HepG2 (cell line): ENCODE results near the gene AMHR2. TPM values are rescaled to one million over a fixed set of nuclear protein-coding genes. Genes with fewer than 3 reads are reported as not detected.

Experiments used
- ATAC-seq: fragments of 200-7000 bp; cut with Tn5 transposase; 3 replicates; pipeline ENCODE4 v1.9.1; 2020; ENCODE audit warnings: mild to moderate bottlenecking, moderate library complexity
- BruUV-seq: library from RNA; stranded (reverse); fragments of 400-500 nt; replicated peaks from 2 replicates; lab custom pipeline; 2021; lab: Mats Ljungman, UMichigan
- CTCF ChIA-PET: fragments of 300-600 bp; formaldehyde crosslinking; extraction: SDS; loops from one replicate; lab custom pipeline; 2021; ENCODE audit warnings: low total read pairs, inconsistent platforms, low intra/inter-chr PET ratio; lab: Yijun Ruan, JAX
- POLR2A ChIA-PET: fragments of 350-600 bp; sonication (Branson Sonifier 250); formaldehyde crosslinking; loops from one replicate; lab custom pipeline; 2020; ENCODE audit warnings: antibody characterized with exemption, inconsistent platforms; lab: Yijun Ruan, JAX
- DNase-seq: peaks from one replicate; pipeline ENCODE4 v3.0.0-alpha.2; 2015; ENCODE audit warnings: low spot score
- FAIRE-seq: peaks from 3 replicates; lab custom pipeline; 2011; peaks lifted over from hg19 to GRCh38; lab: Jason Lieb, UNC
- H2AFZ ChIP-seq: one replicate; pipeline ENCODE4 v1.6.1; 2011; ENCODE audit warnings: low read length, inconsistent platforms
- H3K27ac ChIP-seq: fragments of 300-600 bp; 3 replicates; pipeline ENCODE4 v1.8.0; 2011; ENCODE audit warnings: mixed run types, mild to moderate bottlenecking, mixed read lengths, low read length, inconsistent platforms; ENCODE audit not compliant: insufficient read depth; ENCODE audit errors: extremely low read length
- H3K27me3 ChIP-seq, 2 experiments: fragments of 200-600 bp in 1 of 2; 2 replicates in 1 of 2; 3 replicates in 1 of 2; pipeline versions ENCODE4 v1.6.0 to v1.8.0; 2011; ENCODE audit warnings: low read length in 2 of 2, mild to moderate bottlenecking in 2 of 2, moderate library complexity in 2 of 2, inconsistent platforms in 1 of 2; ENCODE audit not compliant: insufficient read depth in 2 of 2, control insufficient read depth in 1 of 2
- H3K36me3 ChIP-seq, 2 experiments: fragments of 200-600 bp in 1 of 2; replicated peaks in 1 of 2; 2 replicates in 1 of 2; 3 replicates in 1 of 2; pipeline versions ENCODE4 v1.5.1 to v1.8.0; 2011; ENCODE audit warnings: low read length in 2 of 2, inconsistent platforms in 1 of 2; ENCODE audit not compliant: insufficient read depth in 2 of 2, control insufficient read depth in 1 of 2
- H3K4me1 ChIP-seq: 2 replicates; pipeline ENCODE4 v1.5.1; 2012; ENCODE audit warnings: low read length, inconsistent platforms; ENCODE audit not compliant: insufficient read depth
- H3K4me2 ChIP-seq: 2 replicates; pipeline ENCODE4 v1.6.0; 2011; ENCODE audit warnings: low read depth, low read length, inconsistent platforms
- H3K4me3 ChIP-seq, 3 experiments: fragments of 200-600 bp in 1 of 3; sonication (generic), shearing (Covaris generic) in 1 of 3; replicated peaks in 1 of 3; 2 replicates each; pipeline ENCODE4 v1.5.1; 2011 to 2016; ENCODE audit warnings: low read length in 3 of 3, inconsistent platforms in 2 of 3, low read depth in 2 of 3, mild to moderate bottlenecking in 2 of 3, control low read depth in 1 of 3, mixed read lengths in 1 of 3; ENCODE audit not compliant: insufficient read depth in 1 of 3
- H3K79me2 ChIP-seq: one replicate; pipeline ENCODE4 v1.6.1; 2011; ENCODE audit warnings: low read length, inconsistent platforms; ENCODE audit not compliant: insufficient read depth
- H3K9ac ChIP-seq: 2 replicates; pipeline ENCODE4 v1.6.0; 2011; ENCODE audit warnings: mild to moderate bottlenecking, low read depth, low read length, inconsistent platforms; ENCODE audit not compliant: insufficient read depth
- H3K9me3 ChIP-seq: 2 replicates; pipeline ENCODE4 v1.5.1; 2012; ENCODE audit warnings: mild to moderate bottlenecking, low read length
- H4K20me1 ChIP-seq: 2 replicates; pipeline ENCODE4 v1.6.0; 2011; ENCODE audit warnings: inconsistent platforms, mild to moderate bottlenecking, low read length, moderate library complexity; ENCODE audit not compliant: insufficient read depth
- MXD1 ChIP-seq: sonication (generic); formaldehyde crosslinking; IDR thresholded peaks from 2 replicates; pipeline ENCODE4 v1.4.0; 2020; ENCODE audit warnings: mild to moderate bottlenecking, missing genetic modification reagents
- NPAS2 ChIP-seq: sonication (generic); formaldehyde crosslinking; IDR thresholded peaks from 2 replicates; pipeline ENCODE4 v1.8.0; 2022; ENCODE audit warnings: mild to moderate bottlenecking, missing genetic modification reagents, borderline replicate concordance
- PLRG1 ChIP-seq: fragments of 450-650 bp; conservative IDR thresholded peaks from 2 replicates; pipeline ENCODE4 v1.6.1; 2016
- POLR2A ChIP-seq, 2 experiments: IDR thresholded peaks; 2 replicates each; pipeline ENCODE4 v1.6.1; 2011; ENCODE audit warnings: low read depth in 2 of 2, low read length in 2 of 2, mild to moderate bottlenecking in 1 of 2, moderate library complexity in 1 of 2; ENCODE audit not compliant: insufficient read depth in 1 of 2
- RBFOX2 ChIP-seq: fragments of 200-400 bp; formaldehyde crosslinking; IDR thresholded peaks from 2 replicates; pipeline ENCODE4 v1.6.1; 2017; ENCODE audit warnings: low read depth, mild to moderate bottlenecking, low read length
- RBM22 ChIP-seq: fragments of 200-400 bp; formaldehyde crosslinking; optimal IDR thresholded peaks from 2 replicates; pipeline ENCODE3; 2017; ENCODE audit warnings: mild to moderate bottlenecking, low read length, moderate library complexity
- REL ChIP-seq: sonication (generic); formaldehyde crosslinking; conservative IDR thresholded peaks from 2 replicates; pipeline ENCODE4 v1.8.0; 2022; ENCODE audit warnings: mild to moderate bottlenecking, missing genetic modification reagents, moderate library complexity
- RERE ChIP-seq: IDR thresholded peaks from 2 replicates; pipeline ENCODE4 v1.6.1; 2016; ENCODE audit warnings: low read depth, missing genetic modification reagents, missing compliant biosample characterization
- RFX3 ChIP-seq: IDR thresholded peaks from 2 replicates; pipeline ENCODE4 v1.6.1; 2016; ENCODE audit warnings: missing biosample characterization, missing genetic modification reagents
- TBX2 ChIP-seq: sonication (generic); formaldehyde crosslinking; IDR thresholded peaks from 2 replicates; pipeline ENCODE4 v1.5.0; 2020; ENCODE audit warnings: missing genetic modification reagents, mild to moderate bottlenecking, borderline replicate concordance
- TSC22D2 ChIP-seq: sonication (generic); formaldehyde crosslinking; IDR thresholded peaks from 2 replicates; pipeline ENCODE4 v1.5.1; 2020; ENCODE audit warnings: missing genetic modification reagents, mild to moderate bottlenecking, borderline replicate concordance
- ZNF224 ChIP-seq: sonication (generic); formaldehyde crosslinking; IDR thresholded peaks from 2 replicates; pipeline ENCODE4 v1.5.0; 2020; ENCODE audit warnings: mild to moderate bottlenecking, missing genetic modification reagents
- WGBS: methylation state at CpG from one replicate; pipeline ENCODE4 v1.1.6; 2017; ENCODE audit warnings: low lambda C conversion rate; 5-methylcytosine and 5-hydroxymethylcytosine counted together
- in situ Hi-C: cut with HindIII; loops from 2 replicates; pipeline ENCODE4 v1.10.0; 2017; ENCODE audit warnings: low pct_unique_long_range_greater_than_20kb; ENCODE audit not compliant: extremely low pct_ligation_motif_present
- intact Hi-C: fragments of 100-400 bp; cut with micrococcal nuclease; formaldehyde crosslinking; loops from one replicate; pipeline ENCODE4 v1.10.0; 2022; ENCODE audit not compliant: unreplicated experiment
- polyA plus RNA-seq, 8 experiments: library from polyadenylated mRNA; depleted of rRNA in 3 of 8; stranded (reverse) in 7 of 8; unstranded in 1 of 8; fragments of >200 nt; fragmentation: Illumina TruSeq in 4 of 8; extraction: Trizol in 4 of 8; gene quantifications; 2 replicates each; pipeline versions ENCODE4 v1.2.1 to v1.2.3, GENCODE V29; 2011 to 2016; ENCODE audit warnings: low read depth in 4 of 8, missing spikeins in 1 of 8, mixed read lengths in 1 of 8; ENCODE audit not compliant: insufficient read depth in 1 of 8
- total RNA-seq, 5 experiments: library from RNA; depleted of rRNA; stranded (reverse); fragments of >200 nt; fragmentation: Illumina TruSeq; extraction: Trizol; gene quantifications; 2 replicates each; pipeline ENCODE4 v1.2.3, GENCODE V29; 2016; ENCODE audit warnings: low read depth in 1 of 5

The AMHR2 gene
- total and polyA plus RNA-seq, 2 of the 13 experiments (the other 11 are each of a cell fraction or from before 2014, with no cell fraction given), result 0.24 to 0.58 TPM

- WGBS, result 85% methylated on average over 6 of the region's 6 CpGs
- in situ Hi-C loops, result no loop called here
- DNase-seq, result no peak
- H3K4me2 ChIP-seq, result no peak overlapping the region
- H3K4me3 ChIP-seq, result no peak overlapping the region
- H3K9me3 ChIP-seq, result no peaks in the 10 kb centered on the region
- ChIA-PET POLR2A (no interaction called here), CTCF (no interaction called here)
- peaks cover 82% of the 10 kb centered on the region for H3K79me2 ChIP-seq
- H4K20me1 ChIP-seq, result peaks cover 76% of the 10 kb centered on the region
- H3K4me1 ChIP-seq, result peaks cover 48% of the 10 kb centered on the region
- H2AFZ ChIP-seq, result no peak overlapping the region
- no peak overlapping the region for H3K9ac ChIP-seq
- no peaks in the 10 kb centered on the region for H3K27me3 ChIP-seq
- BruUV-seq, result no TSS peak
- no peak overlapping the region for H3K27ac ChIP-seq
- no peak for ATAC-seq
- TF ChIP-seq TBX2 (CRISPR knock-in tag) (no peak), RERE (CRISPR knock-in tag) (no peak), ZNF224 (CRISPR knock-in tag) (no peak), NPAS2 (CRISPR knock-in tag) (no peak), RBFOX2 (peak; percentile 10; the same call in 1 of the 2 replicates), REL (CRISPR knock-in tag) (no peak), MXD1 (CRISPR knock-in tag) (no peak), POLR2A (IDR thresholded peaks at IDR 0.05; ENCODE audit: insufficient read depth in 1 of 2, low read depth in 2 of 2, low read length in 2 of 2) (peak in 1 of 2 experiments; percentile 43; a peak in 1 of 4 replicates), PLRG1 (no peak), RBM22 (peak; percentile 9), TSC22D2 (no peak), RFX3 (CRISPR knock-in tag) (no peak)
- intact Hi-C loops, result no loop called here
- H3K36me3 ChIP-seq, result peaks cover 28 to 80% of the 10 kb centered on the region in 2 experiments
- no peak for FAIRE-seq
Measured at GRCh38 chr12:53456654-53457366, 33.2 kb downstream of the AMHR2 start.
